Activated gamma-delta T cell treated with Interleukin-2 at 50 U/mL for 16 hours (primary cell): Measurements from ENCODE around the gene METTL23.
"Not testable (repeated sequence)": the region's sequence is repeated elsewhere in the genome, so short reads cannot be mapped to it uniquely, and the experiment has no call there.

Experiments used
- DNase-seq: peaks from one replicate; pipeline ENCODE4 v3.0.0-alpha.2; 2020

The METTL23 gene

DNA sequence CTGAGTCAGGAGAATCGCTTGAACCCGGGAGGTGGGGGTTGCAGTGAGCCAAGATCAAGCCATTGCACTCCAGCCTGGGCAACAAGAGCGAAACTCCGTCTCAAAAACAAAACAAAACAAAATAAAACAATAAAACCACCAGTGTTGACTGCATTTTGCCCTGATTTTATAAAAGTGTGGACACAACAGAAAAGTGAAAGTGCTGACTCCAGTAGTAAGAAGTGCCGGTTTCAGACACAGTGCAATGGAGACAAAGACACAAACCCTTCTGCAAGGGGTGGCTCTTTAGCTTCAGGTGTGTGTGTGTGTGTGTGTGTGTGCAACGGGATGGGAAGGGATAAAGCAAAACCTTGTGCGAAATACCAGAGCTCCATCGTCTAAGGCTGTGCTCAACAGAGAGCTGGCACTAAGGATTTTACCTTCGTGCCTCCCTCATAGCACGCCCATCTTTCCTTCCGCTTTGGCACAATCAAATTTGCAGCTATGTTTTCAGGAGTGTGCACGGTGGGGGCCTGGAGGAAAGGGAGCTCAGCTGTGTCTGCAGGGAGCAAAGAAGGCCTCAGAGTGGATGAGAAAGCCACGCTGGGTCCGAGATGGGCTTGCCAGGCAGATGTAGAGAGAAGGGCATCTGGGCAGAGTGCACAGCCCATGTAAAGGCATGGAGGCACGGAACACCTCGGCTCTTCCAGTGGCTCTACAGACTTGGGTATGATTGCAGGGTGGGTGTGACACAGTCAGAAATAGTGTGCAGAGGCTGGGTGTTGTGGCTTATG is 31.4 kb upstream of the METTL23 start:
- DNase-seq: no peak

GRCh38 chr17:76696763-76697701 is 29.6 kb upstream of the METTL23 start:
- DNase-seq: no peak

GRCh38 chr17:76697702-76698465 is 28.8 kb upstream of the METTL23 start:
- no peak for DNase-seq

DNA sequence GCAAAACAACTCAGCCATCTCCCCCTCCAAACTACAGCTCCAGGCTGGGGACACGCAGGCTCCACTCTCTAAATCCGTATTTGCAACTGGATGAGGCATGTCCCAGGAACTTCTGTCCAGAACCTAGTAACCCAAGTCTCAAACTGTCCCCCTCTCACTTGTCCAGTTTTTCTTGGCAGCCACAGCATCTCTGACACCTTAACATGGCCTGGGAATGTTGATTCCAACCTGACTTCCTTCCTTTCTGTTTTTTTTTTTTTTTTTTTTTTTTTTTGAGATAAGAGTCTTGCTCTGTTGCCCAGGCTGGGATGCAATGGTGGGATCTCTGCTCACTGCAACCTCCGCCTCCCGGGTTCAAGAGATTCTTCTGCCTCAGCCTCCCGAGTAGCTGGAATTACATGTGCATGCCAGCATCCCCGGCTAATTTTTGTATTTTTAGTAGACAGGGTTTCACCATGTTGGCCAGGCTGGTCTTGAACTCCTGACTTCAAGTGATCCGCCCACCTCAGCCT is 28.1 kb upstream of the METTL23 start:
- DNase-seq: not testable (repeated sequence)

- DNase-seq: no peak
Observed at GRCh38 chr17:76700270-76700616, 26.4 kb upstream of the METTL23 start.

DNA sequence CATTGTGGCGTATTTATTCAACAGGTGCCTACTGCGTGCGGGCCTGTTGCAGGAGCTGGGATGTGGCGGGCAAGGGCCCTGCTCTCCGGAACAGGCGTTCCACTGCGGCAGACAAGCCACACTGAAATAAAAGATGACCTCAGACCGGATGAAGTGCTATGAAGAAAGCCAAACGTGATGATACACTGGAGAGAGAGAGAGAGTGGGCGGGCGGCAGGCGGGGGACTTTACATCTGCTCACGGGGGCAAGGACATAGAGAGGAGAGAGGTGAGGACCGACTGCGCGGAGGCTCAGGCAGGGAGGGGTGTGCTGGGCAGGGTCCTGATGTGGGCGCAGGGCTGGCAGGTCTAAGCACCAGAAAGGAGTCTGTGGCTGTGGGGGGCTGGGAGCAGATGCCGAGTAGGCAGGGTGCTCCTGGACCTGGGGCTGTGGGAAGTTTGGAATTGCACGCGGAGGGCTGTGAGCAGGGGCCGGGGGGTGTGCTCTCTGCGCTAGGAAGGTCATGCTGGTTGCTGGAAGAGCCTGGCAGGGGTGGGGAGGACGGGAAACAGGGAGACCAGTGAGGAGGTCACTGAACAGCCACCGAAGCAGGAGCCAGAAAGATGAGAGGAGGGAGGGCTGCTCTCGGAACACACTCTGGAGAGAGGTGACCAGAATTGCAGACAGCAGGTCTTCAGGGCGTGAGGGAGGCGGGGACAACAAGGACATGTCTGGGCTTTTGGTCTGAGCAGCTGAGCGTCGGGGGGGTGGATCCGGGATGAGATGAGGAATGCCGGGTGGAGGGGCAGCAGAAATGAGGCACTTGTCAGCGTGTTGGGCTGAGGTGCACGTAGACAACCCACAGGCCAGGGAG is 25.8 kb upstream of the METTL23 start:
- no peak for DNase-seq

DNA sequence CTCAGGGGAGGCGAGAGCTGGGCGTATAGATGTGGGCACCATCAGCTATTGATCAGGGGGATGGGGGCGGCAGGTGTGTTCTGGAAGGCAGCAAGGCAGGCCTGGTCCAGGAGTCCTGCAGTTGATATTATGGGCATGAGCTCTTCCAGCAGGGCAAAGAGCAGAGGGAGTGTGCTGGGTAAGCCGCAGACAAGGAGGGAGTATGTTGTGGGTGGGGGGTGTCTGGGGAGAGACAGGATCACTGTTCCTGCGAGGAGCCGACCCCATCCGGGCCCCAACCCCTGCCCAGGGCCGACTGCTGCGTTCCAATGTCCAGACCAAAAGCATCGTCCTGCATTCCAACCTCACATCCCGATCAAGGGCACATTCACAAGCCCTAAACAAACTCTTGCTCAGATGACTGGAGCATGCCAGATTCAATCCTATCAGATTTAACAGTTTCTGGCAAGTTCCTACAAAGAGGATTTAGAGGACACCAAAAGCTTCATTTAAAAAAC is 25.1 kb upstream of the METTL23 start:
- DNase-seq: no peak

DNA sequence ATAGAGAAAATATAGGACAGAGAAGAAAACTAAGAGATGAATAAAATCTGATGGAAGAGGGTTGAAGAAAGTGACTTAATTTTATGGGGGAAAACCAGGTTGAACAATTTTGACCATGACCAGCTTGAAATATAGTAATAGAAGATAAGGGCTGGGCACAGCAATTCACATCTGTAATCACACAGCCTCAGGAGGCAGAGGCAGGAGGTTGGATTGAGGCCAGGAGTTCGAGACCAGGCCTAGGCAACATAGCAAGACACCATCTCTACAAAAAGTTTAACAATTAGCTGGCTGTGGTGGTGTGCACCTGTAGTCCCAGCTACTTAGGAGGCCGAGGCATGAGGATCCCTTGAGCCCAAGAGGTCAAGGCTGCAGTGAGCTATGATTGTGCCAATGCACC is 24.6 kb upstream of the METTL23 start:
- DNase-seq: no peak

DNA sequence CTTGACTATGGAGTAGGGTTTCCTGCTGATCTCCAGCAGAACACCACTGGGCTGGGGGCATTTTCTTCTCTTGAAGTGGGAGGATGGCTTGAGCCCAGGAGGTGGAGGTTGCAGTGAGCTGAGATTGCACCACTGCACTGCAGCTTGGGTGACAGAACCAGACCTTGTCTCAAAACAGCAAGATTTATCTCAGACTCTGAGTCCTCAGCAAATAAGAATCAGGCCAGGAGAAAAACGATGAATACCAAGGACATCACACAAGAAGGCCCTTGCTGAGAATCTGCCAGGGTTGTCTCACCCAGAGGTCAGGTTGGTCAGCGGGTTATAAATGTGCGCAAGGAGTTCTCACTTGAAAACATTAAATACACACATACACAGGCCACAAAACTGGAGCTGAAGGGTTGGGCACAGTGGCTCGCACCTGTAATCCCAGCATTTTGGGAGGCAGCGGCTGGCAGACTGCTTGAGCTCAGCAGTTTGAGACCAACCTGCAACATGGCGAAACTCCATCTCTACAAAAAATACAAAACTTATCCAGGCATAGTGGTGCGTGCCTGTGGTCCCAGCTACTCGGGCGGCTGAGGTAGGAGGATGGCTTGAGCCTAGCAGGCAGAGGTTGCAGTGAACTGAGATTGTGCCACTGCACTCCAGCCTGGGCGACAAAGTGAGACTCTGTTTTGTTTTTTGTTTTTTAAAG is 23.6 kb upstream of the METTL23 start:
- no peak for DNase-seq

DNA sequence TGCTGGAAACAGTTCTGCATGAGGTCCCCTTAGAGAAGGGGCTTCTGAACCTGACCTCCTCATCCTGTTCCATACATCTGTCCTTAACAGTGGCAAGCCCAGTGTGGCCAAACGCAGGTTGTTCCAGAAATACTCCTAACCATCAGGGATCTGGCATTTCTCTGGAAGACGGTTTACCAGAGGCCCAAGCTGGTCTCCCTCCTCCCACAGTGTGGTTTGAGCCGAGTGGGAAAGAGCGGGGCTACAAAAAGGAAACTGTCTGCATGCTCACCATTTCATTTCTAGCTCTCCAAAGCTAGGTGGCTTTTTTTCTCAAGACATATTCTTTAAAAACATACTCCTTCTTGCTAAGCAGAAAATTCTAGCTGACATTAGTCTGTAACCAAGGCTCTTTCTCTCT is 21.8 kb upstream of the METTL23 start:
- no peak for DNase-seq

DNA sequence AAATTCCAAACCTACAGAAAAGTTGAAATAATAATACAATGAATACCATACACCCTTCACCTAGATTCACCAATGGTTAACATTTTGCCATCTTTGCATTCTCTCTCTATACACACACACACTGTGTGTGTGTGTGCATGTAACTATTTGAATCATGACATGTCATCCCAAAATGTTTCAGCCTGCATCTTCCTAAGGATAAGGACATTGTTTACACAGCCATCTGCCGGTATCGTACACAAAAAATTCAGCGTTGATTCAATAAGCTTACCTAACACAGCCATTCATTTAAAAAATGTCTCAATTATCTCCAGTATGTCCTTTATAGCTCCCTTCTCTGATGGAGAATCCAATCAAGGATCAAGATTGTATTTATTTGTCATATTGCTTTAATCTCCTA is 19.8 kb upstream of the METTL23 start:
- no peak for DNase-seq

GRCh38 chr17:76707985-76708807 is 18.4 kb upstream of the METTL23 start:
- no peak for DNase-seq

GRCh38 chr17:76709077-76709950 is 17.3 kb upstream of the METTL23 start:
- no peak for DNase-seq

DNA sequence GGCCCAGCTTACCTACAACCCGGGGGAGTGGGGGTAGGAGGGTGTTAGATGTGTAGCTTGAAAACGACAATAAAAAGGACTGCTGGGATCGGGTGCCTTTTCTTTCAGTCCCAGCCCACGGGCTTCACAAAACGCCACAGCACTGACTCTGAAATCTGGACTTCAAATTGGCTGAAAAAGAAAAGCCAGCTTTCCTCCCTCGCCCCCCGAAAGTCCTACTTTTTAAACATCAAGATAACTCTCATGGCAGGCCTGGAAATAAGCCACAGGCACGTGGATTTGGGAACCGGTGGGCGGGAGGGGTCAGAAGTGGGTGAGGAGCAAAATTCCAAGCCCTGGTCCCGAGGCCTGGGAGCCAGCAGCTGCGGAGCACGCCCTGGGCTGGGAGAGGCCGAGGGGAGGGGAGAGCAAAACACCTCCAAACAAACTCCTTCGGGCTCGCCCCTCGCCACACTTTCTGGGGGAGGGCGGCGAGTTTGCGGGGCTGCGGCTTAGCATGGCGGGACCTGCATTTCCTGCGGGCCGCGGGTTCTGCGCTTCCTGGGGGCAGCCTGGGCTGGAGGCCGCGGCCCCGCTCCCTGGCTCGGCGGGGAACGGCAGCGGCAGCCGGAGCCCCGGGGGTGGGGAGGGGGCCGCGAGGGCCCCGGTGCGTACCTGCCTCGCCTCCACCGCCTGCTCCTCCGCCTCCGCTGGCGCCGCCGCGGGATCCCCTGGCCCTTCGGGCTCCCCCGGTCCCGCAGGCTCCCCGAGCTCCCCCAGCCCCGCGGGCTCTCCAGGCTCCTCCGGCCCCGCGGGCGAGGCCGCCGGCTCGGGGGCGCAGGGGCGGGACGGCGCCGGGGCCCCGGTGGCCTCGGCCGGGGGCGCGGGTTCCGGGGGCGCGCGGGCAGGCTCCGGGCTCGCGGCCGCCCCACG is 16.4 kb upstream of the METTL23 start:
- DNase-seq: not testable (repeated sequence)

- DNase-seq: peak; percentile 61
Observed at GRCh38 chr17:76710863-76711611, 15.6 kb upstream of the METTL23 start, which contains the start of gene MXRA7. TSS of gene MXRA7 (minus strand) at chr17:76710965. CDS start at chr17:76710946, 19 bp downstream.

- DNase-seq: not testable (repeated sequence)
Observed at GRCh38 chr17:76712321-76712720, 14.3 kb upstream of the METTL23 start.

DNA sequence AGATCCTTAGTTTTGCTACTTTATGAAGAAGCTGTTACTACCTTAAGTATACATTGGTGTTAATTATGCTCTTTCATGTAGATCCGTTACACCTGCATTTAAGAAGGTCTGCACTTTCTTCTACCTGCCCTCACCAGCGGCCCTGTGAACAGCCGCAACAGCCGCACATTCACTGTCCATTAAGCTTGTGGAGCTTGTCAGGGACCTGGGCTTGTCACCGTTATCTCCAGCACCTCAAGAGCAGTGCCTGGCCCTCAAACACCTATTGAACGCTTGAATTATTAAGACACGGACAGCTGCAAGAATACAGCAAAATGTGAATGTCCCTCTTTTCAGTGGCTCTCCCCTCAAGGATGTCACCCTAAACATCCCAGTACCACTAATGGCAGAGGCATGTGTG is 12.9 kb upstream of the METTL23 start:
- DNase-seq: no peak
